Muscle layer of duodenum (tissue), 2 donors: ENCODE measurements around the gene TUT4.
A peak's percentile ranks its signal among the peaks of the same experiment; 100 is the strongest.

Experiments
- H3K27ac ChIP-seq: one replicate; pipeline ENCODE4 v1.7.0; 2013; ENCODE audit warnings: mild to moderate bottlenecking, low read length
- H3K27me3 ChIP-seq: one replicate; pipeline ENCODE4 v1.7.0; 2013; ENCODE audit warnings: low read depth, mild to moderate bottlenecking, control low read depth, low read length
- H3K36me3 ChIP-seq, 2 donors: one replicate each; pipeline ENCODE4 v1.7.0; 2013; ENCODE audit warnings: low read length in 2 of 2, control low read depth in 1 of 2, mild to moderate bottlenecking in 1 of 2; ENCODE audit not compliant: insufficient read depth in 2 of 2, control insufficient read depth in 1 of 2
- H3K4me1 ChIP-seq, 2 donors: one replicate each; pipeline ENCODE4 v1.7.0; 2013; ENCODE audit warnings: low read length in 2 of 2, mild to moderate bottlenecking in 2 of 2, control low read depth in 1 of 2, moderate library complexity in 1 of 2; ENCODE audit not compliant: insufficient read depth in 2 of 2, control insufficient read depth in 1 of 2
- H3K4me3 ChIP-seq, 2 donors: one replicate each; pipeline ENCODE4 v1.7.0; 2013; ENCODE audit warnings: low read length in 2 of 2, low read depth in 1 of 2, mild to moderate bottlenecking in 1 of 2
- H3K9me3 ChIP-seq, 2 donors: one replicate each; pipeline ENCODE4 v1.7.0; 2013; ENCODE audit warnings: low read length in 2 of 2, control low read depth in 1 of 2, mild to moderate bottlenecking in 1 of 2; ENCODE audit not compliant: control insufficient read depth in 1 of 2
- donor health status: healthy.

TUT4 gene

GRCh38 chr1:52424813-52425212 is 128.1 kb downstream of the TUT4 start:
- peaks cover 4 to 41% of the 10 kb centered on the region in 2 donors for H3K36me3 ChIP-seq
- no peaks in the 10 kb centered on the region for H3K27me3 ChIP-seq
- H3K9me3 ChIP-seq = no peaks in the 10 kb centered on the region
- H3K27ac ChIP-seq = no peak overlapping the region
- H3K4me1 ChIP-seq = no peaks in the 10 kb centered on the region
- no peak overlapping the region for H3K4me3 ChIP-seq

GRCh38 chr1:52424231-52424636 is 128.7 kb downstream of the TUT4 start:
- peaks cover 4 to 43% of the 10 kb centered on the region in 2 donors for H3K36me3 ChIP-seq

GRCh38 chr1:52423771-52424170 is 129.1 kb downstream of the TUT4 start:
- Histone ChIP-seq H3K27me3 (no peaks in the 10 kb centered on the region), H3K27ac (no peak overlapping the region), H3K4me1 (no peaks in the 10 kb centered on the region), H3K4me3 (no peak overlapping the region), H3K36me3 (peaks cover 6 to 46% of the 10 kb centered on the region in 2 donors), H3K9me3 (no peaks in the 10 kb centered on the region)

More at GRCh38 chr1:52424231-52424636, 128.7 kb downstream of the TUT4 start:
- no peak overlapping the region for H3K27ac ChIP-seq
- no peaks in the 10 kb centered on the region for H3K9me3 ChIP-seq
- no peaks in the 10 kb centered on the region for H3K4me1 ChIP-seq
- H3K4me3 ChIP-seq = no peak overlapping the region
- no peaks in the 10 kb centered on the region for H3K27me3 ChIP-seq

- H3K27ac ChIP-seq = no peak overlapping the region
- no peaks in the 10 kb centered on the region for H3K4me1 ChIP-seq
- peaks cover 14 to 52% of the 10 kb centered on the region in 2 donors for H3K36me3 ChIP-seq
- no peaks in the 10 kb centered on the region for H3K27me3 ChIP-seq
- H3K4me3 ChIP-seq = no peak overlapping the region
- no peaks in the 10 kb centered on the region for H3K9me3 ChIP-seq
Measured at GRCh38 chr1:52423055-52423454, 129.8 kb downstream of the TUT4 start.

- peaks cover 23 to 61% of the 10 kb centered on the region in 2 donors for H3K36me3 ChIP-seq
- H3K4me3 ChIP-seq = no peak overlapping the region
- no peaks in the 10 kb centered on the region for H3K4me1 ChIP-seq
- H3K9me3 ChIP-seq = no peaks in the 10 kb centered on the region
- no peaks in the 10 kb centered on the region for H3K27me3 ChIP-seq
- H3K27ac ChIP-seq = no peak overlapping the region
Measured at GRCh38 chr1:52420713-52421112, 132.2 kb downstream of the TUT4 start.

- H3K36me3 ChIP-seq = peaks cover 58 to 80% of the 10 kb centered on the region in 2 donors
- H3K27me3 ChIP-seq = no peaks in the 10 kb centered on the region
- no peak overlapping the region for H3K27ac ChIP-seq
Measured at GRCh38 chr1:52416811-52417210, 136.1 kb downstream of the TUT4 start.

GRCh38 chr1:52414942-52415341 is 137.9 kb downstream of the TUT4 start:
- no peaks in the 10 kb centered on the region for H3K4me1 ChIP-seq
- no peaks in the 10 kb centered on the region for H3K9me3 ChIP-seq
- peaks cover 71 to 88% of the 10 kb centered on the region in 2 donors for H3K36me3 ChIP-seq
- H3K27me3 ChIP-seq = no peaks in the 10 kb centered on the region
- H3K4me3 ChIP-seq = no peak overlapping the region
- no peak overlapping the region for H3K27ac ChIP-seq

More at GRCh38 chr1:52416811-52417210, 136.1 kb downstream of the TUT4 start:
- Histone ChIP-seq H3K9me3 (no peaks in the 10 kb centered on the region), H3K4me3 (no peak overlapping the region), H3K4me1 (no peaks in the 10 kb centered on the region)

- no peaks in the 10 kb centered on the region for H3K4me1 ChIP-seq
- H3K27ac ChIP-seq = no peak overlapping the region
- H3K36me3 ChIP-seq = peaks cover 77 to 92% of the 10 kb centered on the region in 2 donors
- no peaks in the 10 kb centered on the region for H3K27me3 ChIP-seq
- no peak overlapping the region for H3K4me3 ChIP-seq
- H3K9me3 ChIP-seq = no peaks in the 10 kb centered on the region
Measured at GRCh38 chr1:52413410-52413989, 139.4 kb downstream of the TUT4 start.

- Histone ChIP-seq H3K4me1 (peaks cover 3 to 23% of the 10 kb centered on the region in 2 donors), H3K27me3 (no peaks in the 10 kb centered on the region), H3K27ac (peak overlapping the region; percentile 98), H3K4me3 (peak overlapping the region; percentile 91 to 100), H3K9me3 (no peaks in the 10 kb centered on the region), H3K36me3 (peaks cover 23 to 28% of the 10 kb centered on the region in 2 donors)
Measured at GRCh38 chr1:52404975-52405338, 147.9 kb downstream of the TUT4 start.

- peak within 1 kb of the TSS; percentile 91 to 100 for H3K4me3 ChIP-seq
- no peaks in the 10 kb centered on the region for H3K9me3 ChIP-seq
- no peaks in the 10 kb centered on the region for H3K27me3 ChIP-seq
- H3K4me1 ChIP-seq = peaks cover 3 to 23% of the 10 kb centered on the region in 2 donors
- H3K27ac ChIP-seq = peak within 1 kb of the TSS; percentile 98
- peaks cover 21 to 23% of the 10 kb centered on the region in 2 donors for H3K36me3 ChIP-seq
Measured at GRCh38 chr1:52404116-52404974, 148.5 kb downstream of the TUT4 start, which contains the start of the genes ORC1 and PRPF38A. ORC1 (minus strand) TSS chr1:52404423; CDS start chr1:52402223, 2,200 bp downstream. PRPF38A (plus strand) TSS chr1:52404602; CDS start chr1:52404750, 148 bp downstream.

- H3K27ac ChIP-seq = peak overlapping the region; percentile 6
Measured at GRCh38 chr1:52403566-52404115, 149.3 kb downstream of the TUT4 start.

More at GRCh38 chr1:52403566-52404115, 149.3 kb downstream of the TUT4 start:
- Histone ChIP-seq H3K4me3 (peak overlapping the region; percentile 91 to 100), H3K36me3 (peaks cover 14 to 16% of the 10 kb centered on the region in 2 donors), H3K4me1 (peaks cover 3 to 23% of the 10 kb centered on the region in 2 donors), H3K27me3 (no peaks in the 10 kb centered on the region), H3K9me3 (no peaks in the 10 kb centered on the region)
